ENCODE results near the gene SPTSSA.
"Not testable (repeated sequence)": the region's sequence is repeated elsewhere in the genome, so short reads cannot be mapped to it uniquely, and the experiment has no call there.

SPTSSA gene

DNA sequence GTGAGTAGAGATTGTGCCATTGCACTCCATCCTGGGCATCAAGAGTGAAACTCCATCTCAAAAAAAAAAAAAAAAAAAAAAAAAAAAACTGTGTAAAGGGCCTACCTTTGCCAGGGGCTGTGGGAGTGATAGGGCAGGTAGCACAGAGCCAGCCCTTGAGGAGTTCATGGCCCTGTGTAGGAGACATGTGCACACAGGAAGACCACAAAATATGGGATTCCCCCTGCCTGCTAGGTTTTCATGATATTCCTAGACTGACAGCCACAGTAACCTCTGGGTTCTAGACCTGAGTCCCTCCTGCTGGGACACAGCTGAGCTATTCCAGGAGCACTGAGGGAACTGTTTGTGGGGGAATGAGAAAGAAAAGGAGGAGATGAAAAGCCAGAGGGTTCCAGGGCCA lies 8.3 kb upstream of the SPTSSA start:
- no peak for DNase-seq

- no peak for DNase-seq
Measured at GRCh38 chr14:34466691-34467090, 4.7 kb upstream of the SPTSSA start.

- no peak for DNase-seq
Measured at GRCh38 chr14:34465069-34465859, 3.2 kb upstream of the SPTSSA start.

DNA sequence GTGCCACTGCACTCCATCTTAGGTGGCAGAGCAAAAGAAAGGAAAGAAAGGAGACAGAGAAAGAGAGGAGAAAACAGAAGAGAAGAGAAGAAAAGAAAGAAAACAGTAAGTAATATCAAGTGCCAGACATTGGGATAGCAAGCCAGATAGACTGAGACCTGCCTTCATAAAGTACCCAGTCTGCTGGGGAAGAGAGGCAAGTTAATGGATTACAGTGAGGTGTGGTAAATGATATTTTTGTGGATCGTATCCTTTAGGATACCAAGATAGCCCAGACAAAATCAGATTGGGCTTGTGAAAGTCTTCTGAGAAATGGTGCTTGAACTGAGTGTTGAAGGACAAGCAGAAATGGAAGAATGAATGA lies 1.5 kb upstream of the SPTSSA start:
- no peak for DNase-seq

DNA sequence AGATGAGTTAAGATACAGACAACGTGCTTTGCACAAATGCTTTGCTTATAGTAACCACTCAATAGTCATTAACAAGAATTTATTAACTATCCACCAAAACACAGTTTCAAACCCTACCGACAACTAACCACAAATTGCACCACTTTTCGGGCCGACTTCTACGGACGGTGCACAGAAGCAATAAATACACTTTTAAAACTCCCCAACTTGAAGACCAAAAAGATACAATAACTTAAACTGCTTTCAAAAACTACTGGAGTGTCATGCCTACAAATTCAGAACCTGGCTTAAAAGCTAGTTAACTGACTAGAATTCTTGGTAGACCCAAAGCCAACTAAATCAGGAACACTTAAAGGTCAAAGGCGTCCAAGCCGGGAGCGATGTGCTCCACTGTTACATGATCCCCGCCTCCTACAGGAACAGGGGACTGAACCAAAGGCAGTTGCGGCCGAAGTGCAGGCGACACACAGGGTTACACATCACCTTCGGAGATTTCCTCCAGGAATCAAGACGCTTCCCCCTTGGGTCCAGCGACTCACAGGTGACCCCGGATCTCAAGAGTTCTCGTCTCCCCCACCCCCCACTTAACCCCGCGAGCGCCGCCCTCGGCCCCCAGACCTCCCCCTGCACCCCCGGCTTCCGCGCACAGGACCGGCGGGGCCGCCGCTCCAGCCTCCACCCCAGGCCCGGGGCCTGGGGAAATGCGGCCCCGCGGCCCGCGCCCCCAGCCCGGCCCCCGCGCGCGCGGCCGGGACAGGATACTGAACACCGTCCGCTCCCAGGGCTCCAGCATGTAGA lies 507 bp downstream of the SPTSSA start:
- no peak for DNase-seq

- DNase-seq: no peak
Measured at GRCh38 chr14:34460841-34461240, 1.2 kb downstream of the SPTSSA start.

DNA sequence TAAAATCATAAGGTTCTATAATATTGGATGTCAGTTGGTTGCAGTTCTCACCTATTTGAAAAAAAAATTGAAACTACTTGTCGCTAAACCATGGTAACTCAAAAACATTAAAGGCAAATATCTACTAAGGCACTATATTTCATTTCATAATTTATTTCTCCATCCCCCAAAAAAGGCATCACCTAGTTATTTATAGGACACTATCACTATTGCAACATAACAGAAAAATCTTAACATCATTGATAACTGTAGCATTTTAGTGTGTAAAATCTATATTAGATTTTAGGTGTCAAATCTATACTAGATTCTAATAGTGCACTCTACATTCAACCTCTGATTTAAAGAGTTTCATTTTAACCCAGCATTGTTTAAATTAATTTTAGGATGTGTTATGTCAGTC lies 1.7 kb downstream of the SPTSSA start:
- no peak for DNase-seq

DNA sequence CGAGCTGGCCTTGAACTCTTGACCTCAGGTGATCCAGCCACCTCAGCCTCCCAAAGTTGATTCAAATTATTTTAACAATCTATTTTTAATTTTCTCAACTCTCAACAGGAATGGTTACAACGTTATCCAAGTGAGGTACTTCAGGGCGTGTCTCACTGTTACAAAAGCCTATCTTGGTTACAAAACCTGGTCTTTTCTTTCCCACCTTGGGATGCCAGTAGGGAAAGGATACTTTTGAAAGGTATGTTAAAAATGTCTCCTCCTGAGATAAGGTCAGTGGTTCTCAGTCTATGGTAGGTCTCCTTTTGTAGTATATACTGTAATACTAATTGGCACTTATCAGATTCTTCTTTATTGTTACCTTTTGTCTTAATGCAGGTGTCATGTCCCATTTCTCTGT lies 4.9 kb downstream of the SPTSSA start:
- no peak for DNase-seq

GRCh38 chr14:34453226-34453625 lies 8.8 kb downstream of the SPTSSA start:
- DNase-seq: no peak

DNA sequence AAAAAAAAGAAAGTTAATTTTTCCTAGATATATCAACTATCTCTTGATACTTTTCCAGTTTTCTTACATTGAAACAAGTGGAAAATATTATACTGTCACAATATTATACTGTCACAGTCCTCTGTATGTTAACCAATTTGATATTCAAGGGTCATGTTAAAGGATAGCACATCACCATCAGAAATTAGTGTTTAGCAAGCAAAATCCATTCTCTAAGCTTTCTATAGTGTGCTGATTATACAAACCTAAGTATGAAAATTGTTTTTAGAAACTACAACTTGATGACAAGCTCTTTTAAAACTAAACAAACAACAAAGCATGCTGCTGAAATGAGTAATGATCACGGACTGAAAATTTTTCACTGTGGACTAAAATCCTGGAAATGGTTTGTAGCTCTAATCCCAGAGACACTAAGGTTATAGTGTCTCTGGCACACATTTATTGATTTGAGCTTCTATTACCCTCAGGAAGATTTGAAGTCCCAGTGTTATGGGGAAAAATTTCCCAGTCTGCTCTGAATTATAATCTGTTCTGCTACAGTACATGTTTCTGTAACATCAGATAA lies 9.7 kb downstream of the SPTSSA start:
- DNase-seq: no peak

- DNase-seq: no peak
Measured at GRCh38 chr14:34450958-34451357, 11.1 kb downstream of the SPTSSA start.

GRCh38 chr14:34450542-34450915 lies 11.5 kb downstream of the SPTSSA start:
- no peak for DNase-seq

DNA sequence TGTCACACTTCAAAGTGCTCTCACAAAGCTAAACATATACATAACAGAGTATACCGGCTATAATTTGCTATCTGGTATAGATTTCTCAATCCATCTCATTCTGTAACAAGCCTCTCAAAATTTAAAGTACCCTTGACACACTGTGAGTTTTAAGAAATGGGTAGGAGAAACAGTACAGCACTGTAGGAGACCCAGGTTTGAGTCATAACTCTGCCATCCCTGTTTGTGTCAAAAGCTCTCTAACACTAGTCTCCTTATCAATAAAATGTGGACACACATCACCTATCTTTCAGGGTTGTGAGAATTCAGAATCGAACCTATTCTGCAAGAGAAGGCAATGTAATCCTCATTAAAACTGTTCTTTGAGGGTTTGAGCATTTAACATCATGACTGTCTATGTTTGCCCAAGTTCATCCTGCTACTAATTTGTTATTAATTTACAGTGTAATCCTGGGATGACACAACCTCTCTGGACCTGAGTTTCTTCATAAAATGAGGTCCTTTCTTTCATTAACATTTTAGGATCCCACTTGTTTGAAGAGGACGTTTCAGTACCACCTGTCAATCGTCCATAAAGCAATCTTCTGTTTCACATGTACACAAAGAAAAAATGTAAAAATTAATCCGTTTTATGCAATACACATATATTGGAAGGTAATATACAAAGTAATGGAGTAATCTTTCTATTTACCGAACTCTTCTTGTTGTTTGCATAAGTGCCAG lies 12.1 kb downstream of the SPTSSA start:
- DNase-seq: no peak

GRCh38 chr14:34439090-34439489 lies 22.9 kb downstream of the SPTSSA start:
- no peak for DNase-seq

- no peak for DNase-seq
Measured at GRCh38 chr14:34438438-34438837, 23.6 kb downstream of the SPTSSA start.

- DNase-seq: no peak
Measured at GRCh38 chr14:34437729-34438080, 24.3 kb downstream of the SPTSSA start.

- DNase-seq: no peak
Measured at GRCh38 chr14:34436960-34437728, 24.9 kb downstream of the SPTSSA start.

DNA sequence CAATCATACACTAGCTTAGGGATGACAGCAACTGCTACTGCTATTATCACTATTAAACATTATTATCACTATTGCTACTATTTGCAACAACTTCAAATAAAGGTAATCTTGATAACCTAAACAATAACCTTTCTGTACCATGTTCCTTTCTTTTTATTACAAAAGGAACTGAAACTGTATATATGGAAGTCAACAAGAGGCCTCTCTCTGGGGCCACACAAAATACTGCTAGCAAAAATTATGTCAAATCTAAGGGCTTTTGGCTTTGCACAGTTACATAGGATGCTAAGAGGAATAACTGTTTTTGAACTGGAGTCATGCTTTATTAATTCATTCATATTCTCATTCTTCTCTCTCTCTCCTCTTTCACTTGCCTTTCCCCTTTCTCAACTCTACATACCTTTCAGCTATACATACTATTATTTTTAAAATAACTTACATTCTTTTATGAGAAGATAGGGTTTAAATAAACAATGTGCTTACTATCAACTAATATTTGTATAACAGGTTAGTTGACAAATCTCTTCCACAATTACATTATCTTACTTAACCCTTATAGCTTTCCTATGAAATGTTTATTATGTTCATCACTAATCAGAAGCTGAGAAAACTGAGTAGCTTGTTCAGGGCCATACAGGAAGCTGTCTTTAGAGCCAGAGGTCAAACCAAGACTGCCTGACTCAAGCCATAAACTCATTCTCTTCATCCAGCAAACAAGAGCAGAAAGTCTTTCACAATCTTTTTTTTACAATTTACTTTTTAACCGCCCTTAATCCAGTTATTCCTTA lies 25.7 kb downstream of the SPTSSA start:
- DNase-seq: no peak

- no peak for DNase-seq
Measured at GRCh38 chr14:34433957-34434356, 28.1 kb downstream of the SPTSSA start.

GRCh38 chr14:34428102-34428466 lies 34.0 kb downstream of the SPTSSA start:
- not testable (repeated sequence) for DNase-seq

DNA sequence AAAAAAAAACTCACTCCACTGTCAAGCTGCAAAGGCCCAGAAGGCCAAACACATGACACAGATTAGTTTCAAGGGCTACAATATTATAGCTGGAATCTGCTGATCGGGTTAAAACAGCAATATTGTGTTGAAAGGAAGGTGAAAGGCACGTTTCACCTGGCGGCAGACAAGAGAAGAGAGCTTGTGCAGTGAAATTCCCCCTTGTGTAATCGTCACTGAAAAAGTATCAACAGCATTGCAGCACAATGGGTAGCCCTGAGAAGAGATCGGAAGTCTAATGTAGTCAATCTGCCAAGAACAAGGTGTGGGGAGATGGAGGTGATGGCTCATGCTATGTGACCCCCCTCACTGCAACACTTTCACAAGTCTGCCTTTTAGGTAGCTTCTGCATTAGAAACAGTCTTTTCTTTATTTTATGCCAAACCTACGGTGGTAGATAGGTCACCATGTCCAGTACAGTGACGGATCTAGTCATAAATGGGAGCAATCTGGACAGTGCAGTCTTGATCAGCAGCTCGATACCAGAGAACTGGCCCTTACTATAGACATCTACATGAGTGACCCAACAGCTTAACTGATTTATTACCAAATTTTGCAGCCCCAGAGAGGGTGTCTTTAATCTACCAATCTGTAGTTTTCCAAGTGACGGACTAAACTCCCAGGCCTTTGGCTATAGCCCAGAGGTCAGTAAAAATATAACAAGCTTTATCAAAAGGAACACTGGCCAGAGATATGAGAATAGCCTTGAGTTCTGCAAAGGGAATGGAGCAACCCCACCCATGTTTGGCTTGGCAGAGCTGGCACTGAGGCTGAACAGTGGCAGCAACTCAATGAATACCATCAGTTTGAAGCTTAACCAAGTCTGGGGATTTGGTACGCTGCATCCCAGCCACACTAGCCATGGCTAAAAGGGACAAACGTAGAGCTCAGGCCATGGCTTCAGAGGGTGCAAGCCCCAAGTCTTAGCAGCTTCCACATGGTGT lies 35.4 kb downstream of the SPTSSA start:
- no peak for DNase-seq
